Measurements from ENCODE around the gene MYLK3. TPM values are rescaled to one million over a fixed set of nuclear protein-coding genes. Genes with fewer than 3 reads are reported as not detected.

Gene MYLK3
- total RNA-seq = not detected

DNA sequence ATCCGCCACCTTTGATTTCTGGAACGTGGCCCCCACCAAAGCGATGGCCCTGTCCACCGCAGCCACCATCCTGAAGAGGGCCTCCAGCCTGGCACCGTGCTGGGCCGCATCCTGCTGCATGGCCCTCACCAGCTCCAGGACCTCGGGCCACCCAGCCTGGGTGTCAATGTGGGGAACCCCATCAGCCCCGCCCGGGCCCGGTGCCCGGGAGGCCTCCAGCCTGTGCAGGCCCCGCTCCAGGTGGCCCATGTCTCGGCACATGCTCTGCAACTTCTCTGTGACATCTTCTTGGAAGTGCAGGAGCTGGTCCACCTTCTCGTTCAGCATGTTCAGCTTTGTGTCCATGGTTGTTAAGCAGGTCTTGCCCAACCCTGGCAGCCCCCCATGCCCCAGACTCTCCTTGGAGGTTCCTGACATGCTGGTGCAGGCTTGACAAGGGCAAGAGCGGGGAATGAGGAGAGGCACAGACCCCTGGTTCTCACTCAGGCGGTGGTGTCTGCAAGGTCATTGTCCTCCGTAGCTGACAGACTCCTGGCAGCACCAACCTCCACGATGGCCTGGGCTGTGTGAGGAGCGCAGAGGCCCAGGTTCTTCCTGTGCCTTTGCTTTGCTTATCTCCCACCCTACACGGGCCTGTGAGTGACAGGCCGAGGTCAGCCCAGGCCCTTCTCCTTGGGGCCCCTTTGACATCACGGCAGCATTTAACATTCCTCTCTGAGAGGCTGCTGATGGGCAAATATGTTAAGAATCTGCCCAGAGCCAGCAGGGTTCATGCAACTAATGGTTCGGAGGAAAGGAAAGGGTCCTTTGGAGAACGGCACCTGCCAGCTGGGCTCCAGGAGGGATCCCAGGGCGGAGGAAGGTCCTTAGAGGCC lies at the start of gene MYLK3:
Gene MYLK3, minus strand, starts transcription at position 568 of the 875 bp plus-strand sequence. Its CDS starts 151 bp downstream, at position 417.
- Histone ChIP-seq H3K27me3 (no peaks in the 10 kb centered on the region), H3K4me3 (no peak within 1 kb of the TSS), H3K36me3 (no peaks in the 10 kb centered on the region)

DNA sequence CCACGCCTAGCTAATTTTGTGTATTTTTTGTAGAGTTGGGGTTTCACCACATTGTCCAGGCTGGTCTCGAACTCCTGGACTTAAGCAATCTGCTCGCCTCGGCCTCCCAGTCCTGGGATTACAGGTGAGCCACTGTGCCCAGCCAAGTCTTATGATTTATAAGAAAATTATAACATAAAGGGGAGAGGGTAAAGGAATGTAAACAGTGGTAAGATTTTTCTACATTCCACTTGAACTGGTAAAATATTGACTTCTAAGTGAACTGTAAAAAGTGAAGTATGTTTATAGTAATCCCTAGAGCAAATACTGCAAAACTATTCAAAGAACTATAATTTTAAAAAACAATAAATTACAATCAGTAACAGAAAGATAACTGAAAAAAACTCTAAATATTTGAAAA lies 49.4 kb upstream of the MYLK3 start:
- TF ChIP-seq POLR2A (IDR thresholded peaks at IDR 0.05) = no peak
- TF ChIP-seq, protein P1, sequence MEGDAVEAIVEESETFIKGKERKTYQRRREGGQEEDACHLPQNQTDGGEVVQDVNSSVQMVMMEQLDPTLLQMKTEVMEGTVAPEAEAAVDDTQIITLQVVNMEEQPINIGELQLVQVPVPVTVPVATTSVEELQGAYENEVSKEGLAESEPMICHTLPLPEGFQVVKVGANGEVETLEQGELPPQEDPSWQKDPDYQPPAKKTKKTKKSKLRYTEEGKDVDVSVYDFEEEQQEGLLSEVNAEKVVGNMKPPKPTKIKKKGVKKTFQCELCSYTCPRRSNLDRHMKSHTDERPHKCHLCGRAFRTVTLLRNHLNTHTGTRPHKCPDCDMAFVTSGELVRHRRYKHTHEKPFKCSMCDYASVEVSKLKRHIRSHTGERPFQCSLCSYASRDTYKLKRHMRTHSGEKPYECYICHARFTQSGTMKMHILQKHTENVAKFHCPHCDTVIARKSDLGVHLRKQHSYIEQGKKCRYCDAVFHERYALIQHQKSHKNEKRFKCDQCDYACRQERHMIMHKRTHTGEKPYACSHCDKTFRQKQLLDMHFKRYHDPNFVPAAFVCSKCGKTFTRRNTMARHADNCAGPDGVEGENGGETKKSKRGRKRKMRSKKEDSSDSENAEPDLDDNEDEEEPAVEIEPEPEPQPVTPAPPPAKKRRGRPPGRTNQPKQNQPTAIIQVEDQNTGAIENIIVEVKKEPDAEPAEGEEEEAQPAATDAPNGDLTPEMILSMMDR (IDR thresholded peaks at IDR 0.05) = no peak
- H3K9me3 ChIP-seq = peaks cover 0 to 12% (median 2%) of the 10 kb centered on the region in 4 donors
- no peak overlapping the region for H3K27ac ChIP-seq
- DNase-seq = no peak
- H3K4me3 ChIP-seq = no peak overlapping the region
- no peaks in the 10 kb centered on the region for H3K36me3 ChIP-seq
- H3K4me1 ChIP-seq = no peaks in the 10 kb centered on the region
- H3K27me3 ChIP-seq = no peaks in the 10 kb centered on the region

More for the DNA sequence above, at the start of gene MYLK3:
- TF ChIP-seq POLR2A (IDR thresholded peaks at IDR 0.05) = no peak
- TF ChIP-seq, protein P1 (IDR thresholded peaks at IDR 0.05) = no peak
- Histone ChIP-seq H3K9me3 (no peaks in the 10 kb centered on the region), H3K4me1 (no peaks in the 10 kb centered on the region), H3K27ac (no peak within 1 kb of the TSS)
- peak in 1 of 3 donors; percentile 27 for DNase-seq

DNA sequence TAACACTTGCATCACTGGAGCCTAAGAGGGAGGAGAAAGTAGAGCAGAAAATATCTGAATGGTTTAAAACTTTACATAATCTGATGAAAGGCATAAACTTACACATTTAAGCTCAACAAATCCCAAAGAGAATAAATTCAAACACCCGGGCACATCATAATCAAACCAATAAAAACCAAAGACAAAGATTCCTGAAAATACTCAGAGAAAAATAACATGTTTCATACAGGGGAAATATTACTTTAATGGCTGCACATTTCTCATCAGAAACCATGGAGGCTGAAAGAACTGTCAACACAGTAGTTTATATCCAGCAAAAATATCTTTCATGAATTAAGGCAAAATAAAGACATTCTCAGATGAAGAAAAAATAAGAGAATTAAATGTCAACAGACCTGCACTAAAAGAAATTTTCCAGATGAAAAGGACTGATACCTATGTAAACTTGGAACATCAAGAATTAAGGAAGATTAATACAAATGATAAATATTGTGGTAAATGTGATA lies 48.7 kb upstream of the MYLK3 start:
- Histone ChIP-seq H3K27ac (no peak overlapping the region), H3K36me3 (no peaks in the 10 kb centered on the region), H3K4me1 (no peaks in the 10 kb centered on the region), H3K27me3 (no peaks in the 10 kb centered on the region), H3K9me3 (peaks cover 0 to 12% (median 2%) of the 10 kb centered on the region in 4 donors), H3K4me3 (no peak overlapping the region)
- no peak for TF ChIP-seq POLR2A (IDR thresholded peaks at IDR 0.05)
- TF ChIP-seq, protein P1 (IDR thresholded peaks at IDR 0.05) = no peak
- DNase-seq = no peak

DNA sequence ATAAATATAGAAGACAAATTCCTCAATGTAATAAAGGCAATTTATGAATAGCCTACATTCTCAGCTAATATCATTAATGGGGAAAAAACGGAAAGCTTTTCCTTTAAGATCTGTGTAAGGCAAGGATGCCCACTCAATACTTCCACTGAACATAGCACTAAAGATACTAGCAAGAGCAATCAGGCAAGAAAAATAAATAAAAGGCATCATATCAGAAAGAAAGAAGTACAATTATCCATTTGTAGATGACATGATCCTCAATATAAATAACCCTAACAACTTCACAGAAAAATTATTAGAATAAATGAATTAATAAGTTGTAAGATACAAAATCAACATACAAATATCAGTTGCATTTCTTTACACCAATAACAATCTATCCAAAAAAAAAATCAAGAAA lies 45.7 kb upstream of the MYLK3 start:
- DNase-seq = no peak
- Histone ChIP-seq H3K4me1 (no peaks in the 10 kb centered on the region), H3K27me3 (no peaks in the 10 kb centered on the region), H3K9me3 (peaks cover 0 to 12% (median 2%) of the 10 kb centered on the region in 4 donors), H3K27ac (no peak overlapping the region), H3K36me3 (no peaks in the 10 kb centered on the region), H3K4me3 (no peak overlapping the region)
- no peak for TF ChIP-seq POLR2A (IDR thresholded peaks at IDR 0.05)
- TF ChIP-seq, protein P1 (IDR thresholded peaks at IDR 0.05) = no peak

DNA sequence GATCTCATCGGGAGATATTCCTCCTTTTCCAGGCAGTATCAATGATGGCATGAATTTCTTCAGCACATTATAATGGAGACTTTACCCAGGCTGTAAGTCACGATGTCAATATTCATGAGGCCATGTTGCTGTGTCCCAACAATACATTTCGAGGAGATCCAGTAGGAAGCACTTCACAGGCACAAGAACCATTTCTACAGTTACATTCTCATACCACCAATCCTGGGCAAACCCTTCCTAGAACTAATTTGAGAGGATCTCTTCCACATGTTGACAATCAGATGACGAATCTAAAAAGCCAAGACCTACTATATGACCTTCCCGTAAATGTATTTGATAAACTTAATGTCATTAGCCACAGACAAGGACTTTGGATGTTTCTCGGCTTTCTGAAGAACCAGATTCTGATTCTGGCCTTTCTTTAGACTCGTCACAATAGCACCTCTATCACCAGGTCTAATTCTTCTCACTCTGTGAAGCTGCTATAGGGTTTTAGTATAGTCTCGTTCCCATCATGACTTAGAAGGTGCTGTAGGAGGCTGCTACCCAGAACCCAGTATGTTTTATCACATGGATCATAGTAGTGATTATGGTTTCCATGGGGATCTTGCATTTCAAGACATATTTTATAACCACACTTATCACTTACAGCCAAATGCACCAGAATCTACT lies 42.6 kb upstream of the MYLK3 start:
- Histone ChIP-seq H3K27me3 (no peaks in the 10 kb centered on the region), H3K4me3 (peak overlapping the region in 1 of 4 donors; percentile 69), H3K4me1 (no peaks in the 10 kb centered on the region), H3K9me3 (peaks cover 0 to 12% (median 4%) of the 10 kb centered on the region in 4 donors), H3K36me3 (no peaks in the 10 kb centered on the region), H3K27ac (no peak overlapping the region)
- TF ChIP-seq, protein P1 (IDR thresholded peaks at IDR 0.05) = no peak
- no peak for TF ChIP-seq POLR2A (IDR thresholded peaks at IDR 0.05)
- no peak for DNase-seq
